GM12878 (cell line): ENCODE results near the gene AAR2.

Experiments
- CBX5 ChIP-seq: sonication (generic); IDR thresholded peaks from 2 replicates; pipeline ENCODE4 v1.6.1; 2016; ENCODE audit warnings: low read depth, moderate library complexity, mild to moderate bottlenecking, inconsistent platforms
- EP300 ChIP-seq, 2 experiments: fragments of 150-350 bp in 1 of 2; IDR thresholded peaks; 2 replicates each; pipeline ENCODE4 v1.6.1; 2011 to 2012; ENCODE audit warnings: low read depth in 2 of 2, low read length in 2 of 2, borderline replicate concordance in 1 of 2, improper control_type of control experiment in 1 of 2, inconsistent platforms in 1 of 2; ENCODE audit not compliant: control insufficient read depth in 1 of 2

DNA sequence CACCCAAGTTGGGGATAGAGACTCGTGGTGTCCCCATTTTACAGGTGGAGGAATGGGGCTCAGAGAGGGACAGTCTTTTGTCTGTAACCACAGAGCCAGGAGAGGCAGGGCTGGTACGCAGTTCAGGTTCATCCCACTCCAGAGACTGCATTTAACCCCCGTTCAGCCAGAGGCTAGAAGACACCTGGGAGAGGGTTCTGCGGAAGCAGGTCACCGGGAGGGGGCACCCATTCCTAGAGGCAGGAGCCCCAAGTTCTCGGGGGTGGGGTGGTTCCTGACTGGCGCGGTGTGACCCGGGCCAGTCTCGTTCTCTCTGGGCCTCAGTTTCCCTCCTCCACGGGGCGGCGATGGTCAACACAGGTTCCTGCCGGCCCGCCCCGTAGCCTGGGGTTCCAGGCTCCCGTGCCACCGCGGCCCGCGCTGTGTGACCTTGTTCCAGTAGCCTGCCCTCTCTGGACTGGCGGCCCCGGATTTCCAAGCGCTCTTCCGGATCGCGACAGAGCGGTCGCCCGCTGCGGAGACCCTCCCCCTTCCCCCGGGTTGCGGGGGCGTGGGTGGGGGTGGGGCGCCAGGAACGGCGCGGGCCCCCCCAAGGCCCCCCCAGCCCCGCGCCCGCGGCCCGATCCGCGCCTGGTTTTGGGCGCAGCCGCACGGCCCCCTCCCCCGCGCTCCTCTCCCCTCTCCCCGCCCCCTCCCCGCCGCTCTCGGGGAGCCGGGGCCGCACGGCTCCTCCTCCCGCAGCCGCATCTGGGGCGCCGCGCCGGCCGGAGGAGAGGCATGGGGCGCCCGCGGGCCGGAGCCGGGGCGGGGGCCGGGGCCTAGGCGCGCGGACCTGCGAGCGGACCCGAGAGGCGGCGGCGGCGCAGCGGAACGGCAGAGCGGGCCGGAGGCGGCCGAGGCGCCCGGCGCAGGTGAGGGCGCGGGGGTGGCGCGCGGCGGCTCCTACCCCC, 69.6 kb downstream of the AAR2 start, which contains the start of gene DLGAP4:
- TF ChIP-seq EP300 (IDR thresholded peaks at IDR 0.05; ENCODE audit: borderline replicate concordance in 1 of 2, control insufficient read depth in 1 of 2, low read depth in 2 of 2, low read length in 2 of 2) = no peak
- TF ChIP-seq CBX5 = no peak
